GM13976 (cell line): ENCODE measurements around the gene DPH6.

ENCODE experiments used
- DNase-seq: peaks from one replicate; pipeline ENCODE4 v3.0.0; 2012; ENCODE audit warnings: low spot score
- CTCF ChIP-seq: IDR thresholded peaks from 2 replicates; pipeline ENCODE4 v1.5.1; 2012; ENCODE audit warnings: borderline replicate concordance, mild to moderate bottlenecking; ENCODE audit not compliant: insufficient read depth; ENCODE audit errors: extremely low read depth, missing control alignments, control extremely low read depth
- in situ Hi-C: fragments of 300-500 bp; cut with MboI; formaldehyde crosslinking; loops from one replicate; pipeline ENCODE4 v1.12.0; 2022; ENCODE audit warnings: low sequenced_read_pairs, mixed read lengths, inconsistent platforms; ENCODE audit not compliant: unreplicated experiment

The DPH6 gene

DNA sequence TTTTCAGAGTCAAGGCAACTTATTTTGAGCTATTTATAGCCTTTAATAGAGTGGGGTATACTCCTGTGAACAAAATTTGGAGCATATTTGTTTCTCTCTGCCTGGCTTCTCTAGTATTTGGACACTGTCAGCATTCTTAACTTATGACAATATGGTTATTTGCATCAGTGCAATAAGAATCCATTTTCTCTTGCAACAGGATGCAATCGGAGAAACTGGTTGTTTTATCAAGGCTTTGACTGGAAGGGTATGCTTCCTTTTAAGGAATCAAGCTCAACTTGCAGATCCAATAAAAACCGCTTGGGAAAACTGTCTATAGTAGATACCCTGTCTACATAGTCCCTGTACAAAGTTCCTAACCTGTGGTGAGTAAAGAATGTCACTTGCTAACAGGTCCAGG, 106.7 kb downstream of the DPH6 start:
- no peak for TF ChIP-seq CTCF
- in situ Hi-C loops, result no loop called here
- no peak for DNase-seq

DNA sequence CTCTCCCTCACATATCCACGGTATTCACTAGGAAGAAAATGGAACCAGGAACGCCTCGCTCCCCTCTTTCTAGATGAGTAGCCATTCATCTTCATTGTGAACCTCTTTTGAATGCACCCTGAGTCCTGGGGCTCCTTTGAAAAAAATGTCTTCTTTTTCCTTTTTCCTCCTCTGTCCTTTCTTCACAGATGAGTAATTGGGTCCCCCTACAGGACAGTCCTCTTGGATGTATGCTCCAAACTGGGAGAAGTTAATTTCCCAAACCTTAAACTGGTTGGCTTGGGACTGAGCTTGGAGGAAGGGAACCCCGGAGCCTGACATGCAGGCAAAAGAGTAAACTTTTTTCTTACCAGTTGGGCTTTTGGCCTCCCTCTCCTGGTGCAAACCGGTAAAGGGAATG, 108.8 kb downstream of the DPH6 start:
- DNase-seq, result no peak
- in situ Hi-C loops, result no loop called here
- no peak for TF ChIP-seq CTCF

DNA sequence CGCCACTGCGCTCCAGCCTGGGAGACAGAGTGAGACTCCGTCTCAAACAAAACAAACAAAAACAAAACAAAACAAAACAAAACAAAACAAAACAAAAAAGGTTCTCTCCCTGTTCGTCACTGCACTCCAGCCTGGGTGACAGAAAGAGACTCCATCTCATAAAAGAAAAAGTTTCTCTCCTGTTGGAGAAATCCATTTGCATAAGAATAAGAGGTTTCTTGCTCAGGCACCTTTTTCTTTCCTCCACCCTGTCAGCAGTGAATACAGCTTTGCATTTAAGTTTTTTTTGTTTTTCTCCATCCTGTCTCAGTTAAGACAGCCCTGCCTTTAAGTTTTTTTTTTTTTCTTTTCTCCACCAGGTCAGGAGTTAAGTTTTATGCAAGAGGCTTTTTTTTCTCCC, 109.5 kb downstream of the DPH6 start:
- DNase-seq, result no peak
- in situ Hi-C loops, result no loop called here
- TF ChIP-seq CTCF, result no peak

- no peak for TF ChIP-seq CTCF
- no peak for DNase-seq
- in situ Hi-C loops, result no loop called here
These were observed 114.7 kb downstream of the DPH6 start for GRCh38 chr15:35431281-35431680.

DNA sequence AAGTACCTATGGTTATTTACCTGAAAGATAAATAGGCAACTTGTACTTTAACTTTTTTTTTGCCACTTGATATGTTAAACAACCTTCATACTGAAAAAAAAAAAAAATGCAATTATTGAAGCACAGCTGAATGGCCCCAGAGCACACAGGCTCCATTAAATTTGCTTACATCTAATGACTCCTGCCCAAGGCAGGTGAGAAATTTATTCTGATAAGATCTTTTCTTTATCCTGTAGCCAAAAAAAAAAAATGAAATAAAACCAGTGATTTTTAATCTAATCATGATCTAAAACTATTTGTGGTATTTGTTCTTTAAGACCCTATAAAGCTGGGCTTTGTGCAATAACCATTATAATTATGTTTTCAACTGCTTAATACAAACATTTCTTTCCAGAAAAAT, 115.7 kb downstream of the DPH6 start:
- no peak for TF ChIP-seq CTCF
- in situ Hi-C loops, result no loop called here
- DNase-seq, result no peak

- in situ Hi-C loops, result no loop called here
- TF ChIP-seq CTCF, result no peak
- no peak for DNase-seq
These were observed 118.5 kb downstream of the DPH6 start for GRCh38 chr15:35427496-35427895.

GRCh38 chr15:35427091-35427490, 118.9 kb downstream of the DPH6 start:
- in situ Hi-C loops, result no loop called here
- no peak for TF ChIP-seq CTCF
- DNase-seq, result no peak
